Embryonic facial prominence (tissue), 1 donor: Measurements from ENCODE around the gene C2orf72.

Source experiments
- DNase-seq: peaks from one replicate; pipeline ENCODE4 v3.0.0-alpha.2; 2016; ENCODE audit errors: extremely low spot score

C2orf72 gene

GRCh38 chr2:231069379-231070054 is 32.2 kb downstream of the C2orf72 start:
- no peak for DNase-seq

GRCh38 chr2:231084565-231084964 is 47.2 kb downstream of the C2orf72 start:
- DNase-seq = no peak

GRCh38 chr2:231088754-231089153 is 51.4 kb downstream of the C2orf72 start:
- DNase-seq = no peak

GRCh38 chr2:231093933-231094332 is 56.6 kb downstream of the C2orf72 start:
- DNase-seq = no peak

- DNase-seq = no peak
Observed at GRCh38 chr2:231094736-231095346, 57.5 kb downstream of the C2orf72 start.
